Measurements from ENCODE around the gene PDE2A.

PDE2A gene

GRCh38 chr11:72673943-72674828 lies at the start of gene PDE2A:
Gene PDE2A, minus strand, starts transcription at chr11:72674422. Its CDS starts 215 bp downstream, at chr11:72674207.
- DNase-seq (ENCODE audit: low read depth in 2 of 2) = no peak

GRCh38 chr11:72723508-72723907 lies 49.3 kb upstream of the PDE2A start:
- no peak for DNase-seq (ENCODE audit: low read depth in 2 of 2)

- peak; percentile 60 to 65 for DNase-seq (ENCODE audit: low read depth in 2 of 2)
These were observed 48.0 kb upstream of the PDE2A start for GRCh38 chr11:72722050-72722748.

- DNase-seq (ENCODE audit: low read depth in 2 of 2) = peak in 1 of 2 donors; percentile 20
These were observed 47.4 kb upstream of the PDE2A start for GRCh38 chr11:72721689-72722049.

- DNase-seq (ENCODE audit: low read depth in 2 of 2) = no peak
These were observed 47.1 kb upstream of the PDE2A start for GRCh38 chr11:72721276-72721675.

GRCh38 chr11:72720784-72721183 lies 46.6 kb upstream of the PDE2A start:
- DNase-seq (ENCODE audit: low read depth in 2 of 2) = no peak

- no peak for DNase-seq (ENCODE audit: low read depth in 2 of 2)
These were observed 45.8 kb upstream of the PDE2A start for GRCh38 chr11:72720047-72720446.

GRCh38 chr11:72719551-72719950 lies 45.3 kb upstream of the PDE2A start:
- DNase-seq (ENCODE audit: low read depth in 2 of 2) = no peak

- DNase-seq (ENCODE audit: low read depth in 2 of 2) = no peak
These were observed 44.9 kb upstream of the PDE2A start for GRCh38 chr11:72719144-72719543.

GRCh38 chr11:72718101-72718501 lies 43.9 kb upstream of the PDE2A start:
- DNase-seq (ENCODE audit: low read depth in 2 of 2) = no peak

GRCh38 chr11:72716788-72717435 lies 42.7 kb upstream of the PDE2A start:
- no peak for DNase-seq (ENCODE audit: low read depth in 2 of 2)

- DNase-seq (ENCODE audit: low read depth in 2 of 2) = no peak
These were observed 42.1 kb upstream of the PDE2A start for GRCh38 chr11:72716290-72716689.

- DNase-seq (ENCODE audit: low read depth in 2 of 2) = no peak
These were observed 38.6 kb upstream of the PDE2A start for GRCh38 chr11:72712841-72713240.

GRCh38 chr11:72712168-72712751 lies 38.0 kb upstream of the PDE2A start:
- no peak for DNase-seq (ENCODE audit: low read depth in 2 of 2)

GRCh38 chr11:72711141-72711540 lies 36.9 kb upstream of the PDE2A start:
- DNase-seq (ENCODE audit: low read depth in 2 of 2) = no peak

- no peak for DNase-seq (ENCODE audit: low read depth in 2 of 2)
These were observed 36.1 kb upstream of the PDE2A start for GRCh38 chr11:72710278-72710677.

- DNase-seq (ENCODE audit: low read depth in 2 of 2) = no peak
These were observed 35.4 kb upstream of the PDE2A start for GRCh38 chr11:72709478-72710238.

- no peak for DNase-seq (ENCODE audit: low read depth in 2 of 2)
These were observed 32.8 kb upstream of the PDE2A start for GRCh38 chr11:72707032-72707431.

GRCh38 chr11:72706579-72706978 lies 32.4 kb upstream of the PDE2A start:
- no peak for DNase-seq (ENCODE audit: low read depth in 2 of 2)

GRCh38 chr11:72705442-72706365 lies 31.5 kb upstream of the PDE2A start:
- DNase-seq (ENCODE audit: low read depth in 2 of 2) = no peak

All from stimulated activated CD8-positive, alpha-beta memory T cell treated with anti-CD3 and anti-CD28 coated beads, Interleukin-7, amount 100 ng/mL, for 1 hour (primary cell).